ENCODE measurements around the gene SLC30A4.

- TF ChIP-seq CHD2 (IDR thresholded peaks at IDR 0.05; ENCODE audit: low read length, partially characterized antibody), result no peak
- no peak for TF ChIP-seq CTCF (IDR thresholded peaks at IDR 0.05)
- TF ChIP-seq CBX8 (IDR thresholded peaks at IDR 0.05), result no peak
Observed at GRCh38 chr15:45535486-45536042, 13.0 kb upstream of the SLC30A4 start.
